GM18511 (cell line): ENCODE data around the gene GRB10.
"Not testable (repeated sequence)": the region's sequence is repeated elsewhere in the genome, so short reads cannot be mapped to it uniquely, and the experiment has no call there.

Source experiments
- ATAC-seq: cut with Tn5 transposase; IDR thresholded peaks from one replicate; pipeline ENCODE4 v1.9.1; 2021; ENCODE audit warnings: mild to moderate bottlenecking, moderate library complexity; ENCODE audit not compliant: unreplicated experiment

The GRB10 gene

GRCh38 chr7:50779427-50779826 lies 3.3 kb downstream of the GRB10 start:
- no peak for ATAC-seq

- ATAC-seq, result no peak
These were observed 4.5 kb downstream of the GRB10 start for GRCh38 chr7:50778189-50778588.

GRCh38 chr7:50775836-50776235 lies 6.9 kb downstream of the GRB10 start:
- no peak for ATAC-seq

- ATAC-seq, result no peak
These were observed 7.5 kb downstream of the GRB10 start for GRCh38 chr7:50775231-50775630.

GRCh38 chr7:50774319-50774718 lies 8.4 kb downstream of the GRB10 start:
- no peak for ATAC-seq

GRCh38 chr7:50773071-50773470 lies 9.6 kb downstream of the GRB10 start:
- not testable (repeated sequence) for ATAC-seq

GRCh38 chr7:50771120-50772002 lies 11.3 kb downstream of the GRB10 start:
- no peak for ATAC-seq

GRCh38 chr7:50768485-50769474 lies 13.9 kb downstream of the GRB10 start:
- ATAC-seq, result peak; percentile 77

GRCh38 chr7:50766849-50767207 lies 15.9 kb downstream of the GRB10 start:
- no peak for ATAC-seq

GRCh38 chr7:50766106-50766848 lies 16.4 kb downstream of the GRB10 start:
- no peak for ATAC-seq

- no peak for ATAC-seq
These were observed 20.4 kb downstream of the GRB10 start for GRCh38 chr7:50762337-50762736.

- no peak for ATAC-seq
These were observed 21.0 kb downstream of the GRB10 start for GRCh38 chr7:50761713-50762112.

- ATAC-seq, result no peak
These were observed 24.8 kb downstream of the GRB10 start for GRCh38 chr7:50757703-50758390.

- no peak for ATAC-seq
These were observed 26.5 kb downstream of the GRB10 start for GRCh38 chr7:50756180-50756579.

- no peak for ATAC-seq
These were observed 28.0 kb downstream of the GRB10 start for GRCh38 chr7:50754684-50755083.

- no peak for ATAC-seq
These were observed 28.5 kb downstream of the GRB10 start for GRCh38 chr7:50754241-50754640.

- ATAC-seq, result no peak
These were observed 30.3 kb downstream of the GRB10 start for GRCh38 chr7:50752422-50752821.

GRCh38 chr7:50751146-50751545 lies 31.6 kb downstream of the GRB10 start:
- ATAC-seq, result no peak

- no peak for ATAC-seq
These were observed 32.8 kb downstream of the GRB10 start for GRCh38 chr7:50749896-50750295.

- no peak for ATAC-seq
These were observed 34.2 kb downstream of the GRB10 start for GRCh38 chr7:50748472-50748871.
